MG63 (cell line): ENCODE results near the gene TUBGCP5. TPM values are rescaled to one million over a fixed set of nuclear protein-coding genes. Genes with fewer than 3 reads are reported as not detected.
"Not testable (repeated sequence)": the region's sequence is repeated elsewhere in the genome, so short reads cannot be mapped to it uniquely, and the experiment has no call there.

Experiments
- DNase-seq: peaks from one replicate; pipeline ENCODE4 v3.0.0-alpha.2; 2020
- H3K27me3 ChIP-seq: fragments of 250-450 bp; sonication (Bioruptor Pico); 2 replicates; pipeline ENCODE4 v1.5.1; 2020; ENCODE audit warnings: mild to moderate bottlenecking, moderate library complexity
- H3K36me3 ChIP-seq: fragments of 250-450 bp; sonication (Bioruptor Pico); 2 replicates; pipeline ENCODE4 v1.5.1; 2020; ENCODE audit warnings: mild to moderate bottlenecking, moderate library complexity
- H3K4me3 ChIP-seq: fragments of 250-450 bp; sonication (Bioruptor Pico); 2 replicates; pipeline ENCODE4 v1.5.1; 2020; ENCODE audit warnings: mild to moderate bottlenecking, moderate library complexity
- H3K9me3 ChIP-seq: fragments of 250-450 bp; sonication (Bioruptor Pico); 2 replicates; pipeline ENCODE4 v1.5.1; 2020; ENCODE audit warnings: mild to moderate bottlenecking, moderate library complexity
- total RNA-seq: library from RNA; depleted of rRNA; stranded (reverse); fragments of >200 nt; shearing (Covaris generic); gene quantifications from 2 replicates; pipeline ENCODE4 v1.2.3, GENCODE V29; 2014; ENCODE audit warnings: low replicate concordance

TUBGCP5 gene
- total RNA-seq, 1 experiment from 2014 or later = 21.9 TPM

GRCh38 chr15:23050708-23051107, 11.3 kb upstream of the TUBGCP5 start:
- Histone ChIP-seq H3K27me3 (no peaks in the 10 kb centered on the region), H3K36me3 (no peaks in the 10 kb centered on the region), H3K9me3 (no peaks in the 10 kb centered on the region), H3K4me3 (no peak overlapping the region)
- DNase-seq = no peak

GRCh38 chr15:23049984-23050628, 10.7 kb upstream of the TUBGCP5 start:
- Histone ChIP-seq H3K27me3 (no peaks in the 10 kb centered on the region), H3K4me3 (no peak overlapping the region), H3K36me3 (no peaks in the 10 kb centered on the region), H3K9me3 (no peaks in the 10 kb centered on the region)
- no peak for DNase-seq

- H3K9me3 ChIP-seq, DNase-seq, H3K4me3 ChIP-seq, H3K27me3 ChIP-seq, H3K36me3 ChIP-seq: not testable (repeated sequence)
Observed at GRCh38 chr15:23048572-23049282, 9.4 kb upstream of the TUBGCP5 start.

- not testable (repeated sequence) for DNase-seq, H3K27me3 ChIP-seq, H3K9me3 ChIP-seq, H3K36me3 ChIP-seq, H3K4me3 ChIP-seq
Observed at GRCh38 chr15:23043987-23044386, 4.6 kb upstream of the TUBGCP5 start.

- not testable (repeated sequence) for H3K4me3 ChIP-seq, H3K9me3 ChIP-seq, H3K27me3 ChIP-seq, H3K36me3 ChIP-seq, DNase-seq
Observed at GRCh38 chr15:23043535-23043934, 4.2 kb upstream of the TUBGCP5 start.

GRCh38 chr15:23041736-23042135, 2.4 kb upstream of the TUBGCP5 start:
- H3K9me3 ChIP-seq, H3K27me3 ChIP-seq, DNase-seq, H3K36me3 ChIP-seq, H3K4me3 ChIP-seq: not testable (repeated sequence)

GRCh38 chr15:23039917-23040281, 530 bp upstream of the TUBGCP5 start:
- Histone ChIP-seq H3K4me3 (peak overlapping the region; percentile 64), H3K36me3 (peaks cover 8% of the 10 kb centered on the region), H3K9me3 (no peaks in the 10 kb centered on the region), H3K27me3 (no peaks in the 10 kb centered on the region)
- no peak for DNase-seq

- Histone ChIP-seq H3K36me3 (peaks cover 18% of the 10 kb centered on the region), H3K4me3 (peak overlapping the region; percentile 64), H3K9me3 (no peaks in the 10 kb centered on the region), H3K27me3 (no peaks in the 10 kb centered on the region)
- peak; percentile 23 for DNase-seq
Observed at GRCh38 chr15:23038726-23039142, 635 bp downstream of the TUBGCP5 start.

- Histone ChIP-seq H3K9me3 (no peaks in the 10 kb centered on the region), H3K27me3 (no peaks in the 10 kb centered on the region), H3K36me3 (peaks cover 35% of the 10 kb centered on the region), H3K4me3 (no peak overlapping the region)
- DNase-seq = peak; percentile 44
Observed at GRCh38 chr15:23035964-23036566, 3.3 kb downstream of the TUBGCP5 start.

- no peak for DNase-seq
- no peaks in the 10 kb centered on the region for H3K9me3 ChIP-seq
- H3K4me3 ChIP-seq = no peak overlapping the region
- no peaks in the 10 kb centered on the region for H3K27me3 ChIP-seq
- peaks cover 48% of the 10 kb centered on the region for H3K36me3 ChIP-seq
Observed at GRCh38 chr15:23033979-23034378, 5.4 kb downstream of the TUBGCP5 start.

- Histone ChIP-seq H3K27me3 (no peaks in the 10 kb centered on the region), H3K9me3 (no peaks in the 10 kb centered on the region), H3K36me3 (peaks cover 43% of the 10 kb centered on the region), H3K4me3 (no peak overlapping the region)
- no peak for DNase-seq
Observed at GRCh38 chr15:23026218-23026617, 13.2 kb downstream of the TUBGCP5 start.

GRCh38 chr15:23022156-23022555, 17.2 kb downstream of the TUBGCP5 start:
- DNase-seq = no peak
- H3K27me3 ChIP-seq = no peaks in the 10 kb centered on the region
- H3K9me3 ChIP-seq = no peaks in the 10 kb centered on the region
- peaks cover 49% of the 10 kb centered on the region for H3K36me3 ChIP-seq
- H3K4me3 ChIP-seq = no peak overlapping the region

- Histone ChIP-seq H3K27me3 (no peaks in the 10 kb centered on the region), H3K9me3 (no peaks in the 10 kb centered on the region), H3K36me3 (peaks cover 50% of the 10 kb centered on the region), H3K4me3 (no peak overlapping the region)
- no peak for DNase-seq
Observed at GRCh38 chr15:23014394-23015000, 24.9 kb downstream of the TUBGCP5 start.

- H3K4me3 ChIP-seq = no peak overlapping the region
- H3K9me3 ChIP-seq = no peaks in the 10 kb centered on the region
- H3K36me3 ChIP-seq = peaks cover 46% of the 10 kb centered on the region
- H3K27me3 ChIP-seq = no peaks in the 10 kb centered on the region
- no peak for DNase-seq
Observed at GRCh38 chr15:23013681-23014080, 25.7 kb downstream of the TUBGCP5 start.

GRCh38 chr15:23012616-23013015, 26.8 kb downstream of the TUBGCP5 start:
- not testable (repeated sequence) for H3K9me3 ChIP-seq, DNase-seq, H3K27me3 ChIP-seq, H3K4me3 ChIP-seq
- peaks cover 36% of the 10 kb centered on the region for H3K36me3 ChIP-seq

- no peak for DNase-seq
- no peak overlapping the region for H3K4me3 ChIP-seq
- H3K36me3 ChIP-seq = peaks cover 39% of the 10 kb centered on the region
- H3K9me3 ChIP-seq = no peaks in the 10 kb centered on the region
- no peaks in the 10 kb centered on the region for H3K27me3 ChIP-seq
Observed at GRCh38 chr15:23003736-23004135, 35.6 kb downstream of the TUBGCP5 start.

GRCh38 chr15:23002920-23003319, 36.4 kb downstream of the TUBGCP5 start:
- Histone ChIP-seq H3K36me3 (peaks cover 40% of the 10 kb centered on the region), H3K4me3 (no peak overlapping the region), H3K9me3 (no peaks in the 10 kb centered on the region), H3K27me3 (no peaks in the 10 kb centered on the region)
- no peak for DNase-seq
